Activated CD4-positive, alpha-beta T cell treated with anti-CD3 and anti-CD28 coated beads, Interleukin-2, amount 50 U/mL, for 1 hour (primary cell): ENCODE data around the gene TLCD3B.
"Not testable (repeated sequence)": the region's sequence is repeated elsewhere in the genome, so short reads cannot be mapped to it uniquely, and the experiment has no call there.

Experiments used
- DNase-seq: peaks from one replicate; pipeline ENCODE4 v3.0.0-alpha.2; 2020

The TLCD3B gene

GRCh38 chr16:30025156-30025555 lies 5.9 kb downstream of the TLCD3B start:
- DNase-seq, result no peak

- no peak for DNase-seq
These were observed 6.6 kb downstream of the TLCD3B start for GRCh38 chr16:30024451-30024850.

GRCh38 chr16:30023586-30023985 lies 7.5 kb downstream of the TLCD3B start:
- no peak for DNase-seq

- no peak for DNase-seq
These were observed 8.2 kb downstream of the TLCD3B start, which contains the start of gene C16orf92 for GRCh38 chr16:30022887-30023286. Gene C16orf92 (plus strand): TSS chr16:30023198. CDS start chr16:30023341, 143 bp downstream.

- DNase-seq, result no peak
These were observed 12.3 kb downstream of the TLCD3B start for GRCh38 chr16:30018731-30019158.

GRCh38 chr16:30017937-30018336 lies 13.1 kb downstream of the TLCD3B start:
- not testable (repeated sequence) for DNase-seq

GRCh38 chr16:30017277-30017656 lies 13.8 kb downstream of the TLCD3B start:
- DNase-seq, result no peak

- DNase-seq, result no peak
These were observed 14.4 kb downstream of the TLCD3B start for GRCh38 chr16:30016555-30017276.

GRCh38 chr16:30015450-30015849 lies 15.6 kb downstream of the TLCD3B start:
- DNase-seq, result not testable (repeated sequence)

GRCh38 chr16:30012598-30012997 lies 18.5 kb downstream of the TLCD3B start:
- DNase-seq, result not testable (repeated sequence)

- DNase-seq, result no peak
These were observed 19.2 kb downstream of the TLCD3B start for GRCh38 chr16:30011714-30012504.

GRCh38 chr16:30010844-30011713 lies 20.0 kb downstream of the TLCD3B start, which contains the start of gene DOC2A:
Gene DOC2A (minus strand): TSS chr16:30011027. CDS start chr16:30010222, 805 bp downstream.
- peak; percentile 35 for DNase-seq

- no peak for DNase-seq
These were observed 20.9 kb downstream of the TLCD3B start for GRCh38 chr16:30009990-30010843.

GRCh38 chr16:30009085-30009862 lies 21.8 kb downstream of the TLCD3B start:
- no peak for DNase-seq

GRCh38 chr16:30007378-30007895 lies 23.6 kb downstream of the TLCD3B start:
- no peak for DNase-seq

GRCh38 chr16:30006659-30007377 lies 24.3 kb downstream of the TLCD3B start:
- DNase-seq, result no peak

- no peak for DNase-seq
These were observed 25.0 kb downstream of the TLCD3B start for GRCh38 chr16:30006095-30006473.

GRCh38 chr16:30005341-30006094 lies 25.6 kb downstream of the TLCD3B start:
- peak; percentile 43 for DNase-seq

- DNase-seq, result no peak
These were observed 26.2 kb downstream of the TLCD3B start for GRCh38 chr16:30004811-30005242.
